Panc1 (cell line): Measurements from ENCODE around the gene P2RY6.

Experiments used
- CTCF ChIP-seq: fragments of 450-650 bp; IDR thresholded peaks from 2 replicates; pipeline ENCODE4 v1.5.1; 2017; ENCODE audit warnings: mild to moderate bottlenecking
- REST ChIP-seq, 2 experiments: IDR thresholded peaks; 2 replicates each; pipeline ENCODE4 v1.6.1; 2011 to 2012; ENCODE audit warnings: low read depth in 2 of 2, control low read depth in 1 of 2, low read length in 1 of 2, mild to moderate bottlenecking in 1 of 2, moderate library complexity in 1 of 2; ENCODE audit not compliant: insufficient read depth in 1 of 2
- SIN3A ChIP-seq: IDR thresholded peaks from 2 replicates; pipeline ENCODE4 v1.6.1; 2012; ENCODE audit warnings: low read depth, mild to moderate bottlenecking, low read length, moderate library complexity, borderline replicate concordance; ENCODE audit not compliant: insufficient read depth
- TCF7L2 ChIP-seq: IDR thresholded peaks from 2 replicates; pipeline ENCODE4 v1.6.1; 2011; ENCODE audit warnings: mild to moderate bottlenecking, low read depth, low read length, inconsistent platforms

- TF ChIP-seq CTCF, result no peak
- no peak for TF ChIP-seq REST (IDR thresholded peaks at IDR 0.05; ENCODE audit: insufficient read depth in 1 of 2, low read depth in 2 of 2, low read length in 1 of 2)
- no peak for TF ChIP-seq SIN3A
- no peak for TF ChIP-seq TCF7L2
Measured at GRCh38 chr11:73306977-73307322, 34.8 kb downstream of the P2RY6 start.
